Measurements from ENCODE around the gene SCCPDH.
"Not testable (repeated sequence)": the region's sequence is repeated elsewhere in the genome, so short reads cannot be mapped to it uniquely, and the experiment has no call there.

Gene SCCPDH, protein sequence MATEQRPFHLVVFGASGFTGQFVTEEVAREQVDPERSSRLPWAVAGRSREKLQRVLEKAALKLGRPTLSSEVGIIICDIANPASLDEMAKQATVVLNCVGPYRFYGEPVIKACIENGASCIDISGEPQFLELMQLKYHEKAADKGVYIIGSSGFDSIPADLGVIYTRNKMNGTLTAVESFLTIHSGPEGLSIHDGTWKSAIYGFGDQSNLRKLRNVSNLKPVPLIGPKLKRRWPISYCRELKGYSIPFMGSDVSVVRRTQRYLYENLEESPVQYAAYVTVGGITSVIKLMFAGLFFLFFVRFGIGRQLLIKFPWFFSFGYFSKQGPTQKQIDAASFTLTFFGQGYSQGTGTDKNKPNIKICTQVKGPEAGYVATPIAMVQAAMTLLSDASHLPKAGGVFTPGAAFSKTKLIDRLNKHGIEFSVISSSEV
- total RNA-seq, result 3.2 reads per million, percentile 12 among the genes with 10 or more reads in this experiment

- peak; percentile 22 for DNase-seq
Observed at GRCh38 chr1:246724016-246724730, at the start of gene SCCPDH. TSS of gene SCCPDH (plus strand) at chr1:246724409. CDS start at chr1:246724423, 14 bp downstream.

- DNase-seq, result no peak
Observed at GRCh38 chr1:246677842-246678241, 46.4 kb upstream of the SCCPDH start.

DNA sequence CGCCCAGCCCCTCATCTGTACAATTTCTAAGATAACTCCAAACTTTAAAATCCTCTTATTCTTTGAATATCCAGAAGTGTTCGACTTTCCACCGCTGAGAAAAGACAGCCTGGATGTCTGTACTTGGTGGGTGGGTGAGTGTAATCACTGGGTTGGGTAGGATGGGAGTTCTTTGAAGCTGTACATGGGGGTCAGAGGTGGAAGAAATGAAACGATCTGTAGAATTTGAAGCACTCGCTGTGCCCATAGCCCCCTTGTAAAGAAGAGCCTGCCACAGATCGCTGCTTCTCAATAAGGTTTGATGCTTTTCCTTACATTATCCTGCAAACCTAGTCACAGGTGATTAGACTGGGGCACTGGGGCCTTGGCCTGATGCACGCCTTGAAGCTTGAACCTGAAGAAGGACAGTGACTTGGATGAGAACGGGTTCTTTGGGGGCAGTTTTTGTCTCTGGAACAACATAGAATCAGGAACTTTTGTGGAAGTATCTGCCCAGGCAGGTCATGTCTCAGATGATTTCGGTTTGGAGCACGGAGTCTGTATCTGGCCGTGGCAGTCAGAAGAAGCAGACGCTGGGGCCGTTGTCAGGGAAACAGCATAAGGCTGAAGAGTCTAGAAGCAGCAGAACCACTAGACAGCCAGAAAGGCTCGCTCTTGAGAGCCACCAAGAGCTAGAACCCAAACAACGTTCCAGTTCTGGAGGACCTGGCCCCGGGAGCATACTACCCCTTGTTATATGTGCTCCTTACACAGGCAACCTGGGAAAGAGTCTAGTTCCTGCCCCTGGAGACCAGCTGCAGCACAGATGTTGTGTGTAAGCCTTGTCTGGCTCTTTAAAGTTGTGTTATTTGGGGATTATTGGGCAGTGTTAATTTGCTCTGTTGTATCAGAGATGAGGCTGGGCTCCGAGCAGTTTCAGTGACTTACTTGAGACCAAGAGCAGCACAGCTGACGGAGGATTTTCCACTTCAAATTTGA, 45.1 kb upstream of the SCCPDH start:
- no peak for DNase-seq

DNA sequence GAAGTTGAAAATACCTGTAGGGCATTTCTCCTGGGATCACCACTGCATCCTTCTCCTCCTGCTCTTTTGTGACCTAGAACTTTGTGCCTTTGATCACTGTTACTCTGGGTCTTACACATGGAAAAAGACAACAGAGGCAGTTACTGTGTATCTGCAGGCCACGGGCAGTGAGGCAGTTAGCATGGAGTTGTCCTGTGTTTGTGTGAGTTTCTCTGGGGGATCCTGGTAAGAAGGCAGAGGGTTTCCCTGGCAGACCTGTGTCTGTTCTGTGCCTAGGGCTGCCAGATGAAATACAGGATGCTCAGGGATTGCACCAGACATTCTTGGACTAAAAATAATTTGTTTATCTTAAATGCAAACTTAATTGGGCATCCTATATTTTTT, 44.4 kb upstream of the SCCPDH start:
- DNase-seq, result no peak

- no peak for DNase-seq
Observed at GRCh38 chr1:246680190-246680589, 44.0 kb upstream of the SCCPDH start.

- no peak for DNase-seq
Observed at GRCh38 chr1:246680696-246681130, 43.5 kb upstream of the SCCPDH start.

DNA sequence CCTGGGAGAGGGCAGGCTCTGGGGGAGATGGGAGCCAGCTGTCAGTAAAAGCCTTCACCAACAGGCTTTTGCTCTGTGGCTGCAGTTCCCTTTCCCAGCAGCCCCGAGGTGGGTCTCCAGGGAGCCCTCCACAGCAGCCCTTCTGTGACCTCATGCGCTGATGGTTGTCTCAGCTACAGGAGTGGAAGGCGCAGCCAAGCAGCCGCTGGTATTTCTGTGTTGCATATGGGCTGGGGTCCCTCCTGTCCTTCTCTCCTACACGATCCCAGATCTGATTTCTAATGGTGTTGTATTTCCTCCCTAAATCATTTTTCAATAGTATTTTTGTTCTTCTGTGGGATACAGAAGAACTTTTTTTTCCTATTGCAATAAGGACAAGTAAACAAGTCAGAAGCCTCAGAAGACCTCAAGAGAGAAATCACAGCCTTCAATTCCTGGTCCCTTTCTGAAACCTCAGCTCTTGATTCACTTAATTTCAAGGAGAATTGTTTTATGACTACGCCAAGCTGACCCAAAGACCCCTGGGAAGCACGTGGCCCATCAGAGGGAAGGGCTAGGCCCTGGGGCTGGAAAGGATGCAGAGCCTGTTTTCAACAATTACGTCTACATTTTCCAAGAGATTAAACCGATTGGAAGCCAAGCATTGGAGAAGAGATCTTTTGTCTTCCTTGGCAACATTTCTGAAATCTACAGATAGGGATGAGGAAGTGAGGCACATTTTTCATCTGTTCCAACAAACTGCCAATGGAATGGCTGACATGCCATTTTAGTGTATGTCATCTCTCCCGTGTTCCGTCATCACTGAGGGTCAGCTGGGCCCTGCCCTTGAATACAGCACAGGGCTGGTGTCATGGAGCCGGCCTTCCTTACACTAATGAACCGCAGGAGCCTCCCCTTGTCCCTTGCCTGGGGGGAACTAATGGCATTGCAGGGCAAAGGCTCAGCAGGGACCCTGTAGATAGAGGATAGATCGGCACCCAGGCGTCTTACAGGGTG, 42.0 kb upstream of the SCCPDH start:
- DNase-seq, result no peak

- DNase-seq, result no peak
Observed at GRCh38 chr1:246683521-246683920, 40.7 kb upstream of the SCCPDH start.

GRCh38 chr1:246687002-246687401, 37.2 kb upstream of the SCCPDH start:
- DNase-seq, result no peak

GRCh38 chr1:246689409-246690008, 34.7 kb upstream of the SCCPDH start:
- no peak for DNase-seq

- no peak for DNase-seq
Observed at GRCh38 chr1:246690100-246690499, 34.1 kb upstream of the SCCPDH start.

- no peak for DNase-seq
Observed at GRCh38 chr1:246691622-246692495, 32.4 kb upstream of the SCCPDH start.

GRCh38 chr1:246694213-246694895, 29.9 kb upstream of the SCCPDH start:
- not testable (repeated sequence) for DNase-seq

DNA sequence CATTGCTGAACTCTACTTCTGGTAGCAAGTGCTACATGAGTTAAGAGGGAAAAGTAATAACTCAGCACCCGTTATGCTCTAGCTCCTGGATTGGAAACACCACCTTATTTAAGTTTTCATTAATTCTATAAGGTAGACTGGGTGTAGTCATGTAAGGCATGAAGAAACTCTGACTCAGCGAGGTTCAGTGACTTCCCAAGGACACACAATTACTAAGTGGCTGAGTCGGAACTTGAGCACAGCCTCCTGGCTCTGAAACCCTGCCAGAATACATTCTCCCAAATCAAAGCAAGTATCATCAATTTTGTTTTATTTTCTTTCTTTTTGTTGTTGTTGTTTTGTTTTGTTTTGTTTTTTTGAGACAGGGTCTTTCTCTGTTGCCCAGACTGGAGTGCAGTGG, 29.1 kb upstream of the SCCPDH start:
- DNase-seq, result no peak

- DNase-seq, result no peak
Observed at GRCh38 chr1:246695666-246696065, 28.5 kb upstream of the SCCPDH start.

GRCh38 chr1:246698466-246699094, 25.6 kb upstream of the SCCPDH start:
- no peak for DNase-seq

- peak; percentile 70 for DNase-seq
Observed at GRCh38 chr1:246699095-246699735, 25.0 kb upstream of the SCCPDH start.

DNA sequence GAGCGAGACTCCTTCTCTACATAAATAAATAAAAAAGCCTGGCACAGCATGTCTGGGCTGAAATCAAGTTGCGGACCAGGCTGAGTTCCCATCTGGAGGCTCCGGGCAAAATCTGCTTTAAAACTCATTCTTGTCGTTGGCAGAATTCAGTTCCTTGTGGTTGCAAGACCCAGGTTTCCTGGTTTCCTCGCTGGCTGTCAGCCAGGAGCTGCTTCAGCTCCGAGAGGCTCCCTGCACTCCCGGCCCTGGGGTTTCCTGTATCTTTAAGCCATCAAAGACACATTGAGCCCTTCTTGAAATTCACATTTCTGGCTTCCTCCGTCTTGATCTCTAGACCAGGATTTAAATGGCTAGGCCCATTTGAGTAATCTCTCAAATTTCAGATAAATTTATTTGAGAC, 20.6 kb upstream of the SCCPDH start:
- DNase-seq, result no peak
